Inflammatory macrophage treated with lipopolysaccharide for 1 hour (primary cell): ENCODE results near the gene FGF12.
A peak's percentile ranks its signal among the peaks of the same experiment; 100 is the strongest.

Experiments used
- DNase-seq, 2 donors: peaks; one replicate each; pipeline ENCODE4 v3.0.0-alpha.2; 2020 to 2022

Gene FGF12

DNA sequence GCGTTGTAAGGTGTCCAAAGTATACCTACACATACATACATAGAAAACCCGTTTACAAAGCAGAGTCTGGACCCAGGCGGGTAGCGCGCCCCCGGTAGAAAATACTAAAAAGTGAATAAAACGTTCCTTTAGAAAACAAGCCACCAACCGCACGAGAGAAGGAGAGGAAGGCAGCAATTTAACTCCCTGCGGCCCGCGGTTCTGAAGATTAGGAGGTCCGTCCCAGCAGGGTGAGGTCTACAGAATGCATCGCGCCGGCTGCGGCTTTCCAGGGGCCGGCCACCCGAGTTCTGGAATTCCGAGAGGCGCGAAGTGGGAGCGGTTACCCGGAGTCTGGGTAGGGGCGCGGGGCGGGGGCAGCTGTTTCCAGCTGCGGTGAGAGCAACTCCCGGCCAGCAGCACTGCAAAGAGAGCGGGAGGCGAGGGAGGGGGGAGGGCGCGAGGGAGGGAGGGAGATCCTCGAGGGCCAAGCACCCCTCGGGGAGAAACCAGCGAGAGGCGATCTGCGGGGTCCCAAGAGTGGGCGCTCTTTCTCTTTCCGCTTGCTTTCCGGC lies 318.6 kb downstream of the FGF12 start:
- no peak for DNase-seq

DNA sequence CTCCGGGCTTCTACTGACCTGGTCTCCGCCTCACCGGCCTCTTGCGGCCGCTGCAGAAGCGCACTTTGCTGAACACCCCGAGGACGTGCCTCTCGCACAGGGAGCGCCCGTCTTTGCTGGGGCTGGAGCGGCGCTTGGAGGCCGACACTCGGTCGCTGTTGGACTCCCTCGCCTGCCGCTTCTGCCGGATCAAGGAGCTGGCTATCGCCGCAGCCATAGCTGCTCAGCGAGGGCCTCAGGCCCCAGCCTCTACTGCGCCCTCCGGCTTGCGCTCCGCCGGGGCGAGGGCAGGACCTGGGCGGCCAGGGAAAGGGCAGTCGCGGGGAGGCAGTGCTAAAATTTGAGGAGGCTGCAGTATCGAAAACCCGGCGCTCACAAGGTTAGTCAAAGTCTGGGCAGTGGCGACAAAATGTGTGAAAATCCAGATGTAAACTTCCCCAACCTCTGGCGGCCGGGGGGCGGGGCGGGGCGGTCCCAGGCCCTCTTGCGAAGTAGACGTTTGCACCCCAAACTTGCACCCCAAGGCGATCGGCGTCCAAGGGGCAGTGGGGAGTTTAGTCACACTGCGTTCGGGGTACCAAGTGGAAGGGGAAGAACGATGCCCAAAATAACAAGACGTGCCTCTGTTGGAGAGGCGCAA lies 319.2 kb downstream of the FGF12 start:
- DNase-seq = no peak

DNA sequence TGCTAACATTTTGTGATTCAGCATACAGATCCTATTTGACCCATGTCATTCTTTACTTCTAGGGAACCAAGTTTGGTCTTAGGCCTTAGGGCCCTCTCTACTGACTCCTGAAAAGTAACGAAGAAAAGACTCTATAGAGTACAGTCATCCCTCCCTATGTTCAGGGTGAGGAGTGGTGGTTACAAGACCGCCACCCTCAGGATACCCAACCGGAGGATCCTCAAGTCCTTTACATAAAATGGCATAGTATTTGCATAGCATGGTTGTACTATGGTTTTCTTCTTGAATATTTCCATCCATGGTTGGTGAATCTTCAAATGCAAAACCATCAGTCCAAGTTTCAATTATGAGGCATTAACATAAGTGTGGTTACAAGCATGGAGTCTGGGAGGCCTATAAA lies 327.6 kb downstream of the FGF12 start:
- no peak for DNase-seq

DNA sequence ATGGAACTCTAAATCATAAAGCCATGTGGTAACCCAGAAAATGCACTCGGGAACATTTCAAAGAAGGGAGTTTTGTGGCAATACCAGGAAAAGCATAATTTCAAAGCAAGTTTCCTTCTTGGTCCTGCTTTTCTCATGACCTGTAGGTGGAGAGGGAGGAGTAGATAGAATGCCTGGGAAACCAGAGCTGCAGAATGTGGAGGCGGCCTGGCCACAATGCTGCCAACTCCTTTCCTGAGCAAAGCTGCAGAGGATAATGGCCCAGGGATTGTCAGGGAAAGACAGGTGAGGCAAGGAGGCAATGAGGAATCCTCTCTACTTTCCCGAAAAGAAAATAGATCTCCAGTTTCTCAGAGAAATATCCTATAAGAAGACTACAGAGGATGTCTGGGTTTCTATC lies 330.3 kb downstream of the FGF12 start:
- peak in 1 of 2 donors; percentile 7 for DNase-seq

DNA sequence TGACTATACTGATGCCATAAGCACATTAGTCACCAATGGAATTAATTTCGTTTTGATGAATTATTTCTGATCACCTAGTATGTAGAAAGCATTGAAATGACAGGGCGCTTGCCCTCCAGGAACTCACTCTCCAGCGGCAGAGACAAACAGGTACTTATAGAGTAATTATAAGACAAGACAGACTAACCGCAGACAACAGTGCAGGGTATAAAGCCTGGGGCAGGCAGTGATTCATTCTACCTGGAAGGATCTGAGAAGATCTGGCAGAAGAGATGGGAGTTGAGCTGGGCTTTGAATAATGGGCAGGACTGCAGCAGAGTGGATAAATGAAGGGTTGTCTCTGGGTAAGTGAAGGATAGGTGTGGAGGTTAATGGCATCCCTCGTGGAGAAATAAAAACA lies 331.8 kb downstream of the FGF12 start:
- DNase-seq = no peak

DNA sequence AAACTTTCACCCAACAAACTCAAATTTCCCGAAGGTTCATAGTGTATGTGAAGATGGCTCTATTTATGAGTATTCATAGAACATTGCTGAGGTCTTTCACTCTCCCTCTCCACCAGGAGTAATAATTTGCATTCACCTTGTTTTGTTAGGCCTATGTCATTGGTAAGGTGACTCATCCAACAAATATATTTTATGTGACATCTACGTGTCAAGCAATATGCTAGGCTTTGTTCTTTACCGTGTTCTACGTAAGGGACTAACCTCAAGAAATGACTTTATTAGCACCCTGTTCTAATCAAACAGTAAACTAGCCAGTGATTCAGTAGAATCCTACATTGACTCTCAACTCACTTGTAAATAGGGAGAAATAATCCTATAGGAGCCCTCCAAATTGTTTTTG lies 334.4 kb downstream of the FGF12 start:
- DNase-seq = no peak

DNA sequence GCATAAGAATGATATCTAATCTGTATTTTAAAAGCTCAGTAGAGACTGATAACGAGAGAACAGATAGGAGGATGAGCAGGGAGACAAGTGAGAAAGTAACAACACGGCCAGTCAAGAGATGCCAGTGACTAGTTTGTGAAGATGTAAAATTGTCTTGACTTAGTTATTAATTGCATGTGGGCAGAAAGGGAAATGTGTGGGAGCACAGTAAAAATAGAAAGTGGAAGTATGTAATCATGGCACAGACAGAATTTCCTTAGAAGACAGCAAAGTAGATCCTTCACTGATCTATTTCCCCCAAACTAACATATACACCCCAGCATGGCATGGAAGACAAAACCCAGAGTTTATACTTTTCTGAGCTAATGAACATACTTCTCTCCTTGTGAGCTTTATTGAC lies 344.5 kb downstream of the FGF12 start:
- peak; percentile 53 to 63 for DNase-seq

DNA sequence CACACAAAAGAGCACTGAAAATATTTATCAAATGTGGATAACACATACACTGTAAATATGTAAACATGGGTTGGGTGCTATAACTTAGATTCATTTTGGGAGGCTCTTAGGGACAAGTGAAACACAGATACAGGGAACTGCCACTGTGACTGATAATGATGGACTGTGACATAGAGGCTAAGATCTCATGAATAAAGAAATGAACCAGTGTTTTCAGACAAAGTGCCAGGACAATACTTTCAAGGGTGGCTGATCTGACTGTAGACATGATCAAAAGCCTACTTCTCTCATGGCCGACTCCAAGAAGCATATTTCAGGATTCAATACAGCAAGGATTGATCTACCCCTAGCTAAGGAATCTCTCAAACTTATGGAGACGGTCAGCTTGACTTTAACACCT lies 353.8 kb downstream of the FGF12 start:
- DNase-seq = no peak

DNA sequence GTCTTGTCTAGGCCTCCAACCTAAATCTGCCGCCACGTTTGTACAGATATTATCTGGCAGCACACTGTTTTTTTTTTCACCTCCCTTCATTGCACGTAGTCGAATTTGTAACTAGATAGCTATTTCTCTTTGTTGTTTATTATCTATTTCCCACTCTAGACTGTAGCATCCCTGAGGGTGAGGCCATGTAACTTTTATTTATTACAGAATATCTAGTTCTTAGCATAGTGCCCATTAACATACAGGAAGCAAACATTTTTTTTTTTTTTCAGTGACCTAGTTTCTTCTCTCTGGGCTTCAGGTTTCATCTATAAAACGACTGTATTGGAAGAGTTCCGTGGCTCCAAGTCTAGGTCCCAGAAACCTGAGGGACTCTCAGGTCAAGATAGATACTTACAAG lies 354.3 kb downstream of the FGF12 start:
- no peak for DNase-seq

DNA sequence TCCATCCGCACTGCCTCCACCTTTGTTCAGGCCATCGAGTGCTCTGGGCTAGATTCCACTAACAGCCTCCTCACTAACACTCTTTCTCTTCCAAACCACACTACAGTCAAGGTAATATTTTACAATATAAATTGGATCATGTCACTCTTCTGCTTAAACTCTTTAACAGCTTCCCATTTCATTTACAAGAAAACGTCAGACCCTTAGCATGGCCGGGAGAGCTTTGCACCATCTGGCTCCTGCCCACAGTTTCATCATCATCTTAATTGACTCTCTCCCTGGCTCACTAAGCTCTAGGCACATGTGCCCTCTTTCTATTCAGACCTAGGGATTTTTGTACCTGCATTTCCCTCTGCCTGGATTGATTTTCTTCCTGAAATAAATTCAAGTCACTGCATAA lies 354.7 kb downstream of the FGF12 start:
- DNase-seq = no peak

DNA sequence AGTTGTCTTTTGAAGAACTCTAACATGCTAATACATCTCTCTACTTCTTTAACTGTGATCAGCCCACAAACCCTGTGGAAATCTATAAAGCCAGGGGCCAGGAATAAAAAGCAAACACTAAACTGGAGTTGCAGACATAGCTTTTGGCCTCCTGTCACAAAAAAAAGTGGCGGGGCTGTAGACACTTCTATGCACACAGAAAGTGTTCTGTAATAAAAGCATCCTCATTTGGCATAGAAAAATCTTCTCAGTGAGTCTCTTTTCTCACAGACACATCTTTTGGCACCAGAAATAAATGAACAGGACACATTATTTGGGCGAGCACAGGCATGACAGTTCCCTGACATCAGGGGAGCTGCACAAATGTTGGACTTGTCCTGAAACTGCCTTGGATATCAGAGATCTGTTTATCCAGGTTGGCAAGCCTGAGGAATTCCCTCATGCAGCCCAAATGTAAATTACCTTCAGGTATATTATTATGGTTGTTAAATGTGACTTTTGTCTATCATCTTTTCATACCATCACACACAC lies 355.4 kb downstream of the FGF12 start:
- no peak for DNase-seq

DNA sequence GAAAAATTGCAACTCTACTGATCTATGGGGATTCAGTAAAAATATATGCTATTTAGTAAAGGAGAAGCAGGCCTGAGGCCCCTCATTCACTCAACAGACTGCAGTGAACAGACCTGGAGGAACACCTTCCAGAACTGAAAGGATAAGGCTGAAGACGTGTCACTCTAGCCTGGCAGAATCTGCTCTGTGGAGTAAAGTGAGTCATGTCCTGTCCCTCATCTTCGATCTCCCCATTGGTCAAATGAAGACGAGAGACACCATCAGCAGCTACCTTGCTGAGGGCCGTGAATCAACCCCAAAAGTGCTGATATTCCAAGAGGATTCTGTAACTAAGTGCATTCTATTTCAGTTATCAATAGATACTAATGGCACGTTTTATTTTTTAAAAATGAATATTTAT lies 359.7 kb downstream of the FGF12 start:
- DNase-seq = no peak

DNA sequence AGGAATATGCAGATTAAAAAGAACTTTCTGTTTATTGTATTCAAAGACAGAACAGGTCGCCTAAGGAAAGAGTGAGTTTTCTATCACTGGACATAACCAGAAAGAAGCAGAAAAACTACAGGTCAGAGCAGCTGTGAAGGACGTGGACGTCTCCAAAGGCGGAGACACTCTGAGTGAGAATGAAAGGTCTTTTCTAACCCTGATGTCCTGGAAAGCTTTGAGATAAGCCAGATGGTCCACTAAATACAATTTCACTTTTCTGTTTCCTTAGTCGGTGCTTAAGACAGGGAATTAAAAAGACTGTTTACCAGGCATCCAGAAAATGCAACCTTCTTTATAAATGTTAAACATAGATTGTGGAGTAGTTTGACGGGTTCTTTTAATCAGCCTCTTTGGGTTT lies 360.4 kb downstream of the FGF12 start:
- DNase-seq = no peak

DNA sequence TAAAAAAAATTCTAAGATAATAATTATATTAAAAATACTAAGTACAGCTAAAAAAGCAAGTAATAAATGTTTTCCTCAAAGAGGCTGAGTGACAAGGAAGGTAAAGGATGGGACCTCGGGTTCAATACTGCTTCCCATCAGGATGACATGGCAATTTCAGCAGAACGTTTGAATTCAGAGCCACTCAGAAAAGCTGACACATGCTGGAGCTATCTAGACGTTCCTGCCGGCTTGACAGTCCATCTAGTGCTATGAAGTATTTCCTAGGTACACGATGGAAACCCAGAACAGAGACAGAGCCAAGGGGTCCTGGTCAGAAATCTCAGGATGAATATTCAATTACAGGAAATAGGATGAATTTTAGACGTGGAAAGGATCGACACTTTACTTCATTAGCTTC lies 361.8 kb downstream of the FGF12 start:
- DNase-seq = no peak

DNA sequence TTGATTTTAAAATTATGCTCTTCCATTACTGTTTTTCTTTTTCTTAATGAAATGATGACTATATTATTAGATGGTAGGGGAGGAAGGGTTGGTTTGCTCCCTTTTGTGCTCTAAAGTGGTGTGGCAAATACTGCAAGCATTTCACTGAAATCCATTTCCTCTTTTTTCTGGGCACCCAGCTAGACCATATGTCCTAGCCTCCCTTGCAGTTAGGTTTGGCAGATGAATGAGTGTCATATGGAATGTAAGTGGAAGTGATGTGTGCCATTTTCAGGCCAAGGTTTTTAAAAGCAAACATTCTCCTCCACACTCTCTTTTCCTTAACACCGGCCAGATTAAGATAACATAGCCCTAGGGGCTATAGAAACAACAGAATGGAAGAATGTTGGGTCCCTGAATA lies 363.0 kb downstream of the FGF12 start:
- no peak for DNase-seq

DNA sequence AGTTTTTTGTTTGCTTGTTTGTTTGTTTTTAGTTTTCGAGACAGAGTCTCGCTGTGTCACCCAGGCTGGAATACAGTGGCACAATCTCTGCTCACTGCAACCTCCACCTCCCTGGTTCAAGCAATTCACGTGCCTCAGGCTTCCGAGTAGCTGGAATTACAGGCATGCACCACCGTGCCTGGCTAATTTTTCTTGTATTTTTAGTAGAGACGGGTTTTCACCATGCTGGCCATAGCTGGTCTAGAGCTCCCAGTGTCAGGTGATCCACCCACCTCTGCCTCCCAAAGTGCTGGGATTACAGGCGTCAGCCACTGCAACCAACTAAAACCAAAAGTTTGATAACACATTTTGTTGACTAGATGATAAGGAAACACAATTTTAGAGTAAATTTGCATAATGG lies 372.7 kb downstream of the FGF12 start:
- no peak for DNase-seq

DNA sequence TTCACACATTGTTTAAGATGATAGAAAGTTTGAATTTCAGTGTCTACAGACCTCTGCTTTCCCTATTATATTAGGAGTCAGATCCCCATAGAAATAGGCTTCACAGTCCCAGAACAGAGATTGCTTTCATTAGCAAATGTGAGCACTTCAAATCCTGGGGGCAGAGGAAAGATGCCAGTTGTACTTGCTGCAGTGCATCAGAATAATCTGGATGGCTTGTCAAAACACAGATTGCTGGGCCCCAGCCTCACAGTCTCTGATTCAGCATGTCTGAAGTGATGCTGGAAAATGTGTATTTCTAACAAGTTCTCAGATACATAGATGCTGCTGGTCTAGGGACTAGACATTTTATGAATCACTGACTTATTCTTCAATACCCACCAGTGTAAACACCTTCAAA lies 375.2 kb downstream of the FGF12 start:
- DNase-seq = no peak

DNA sequence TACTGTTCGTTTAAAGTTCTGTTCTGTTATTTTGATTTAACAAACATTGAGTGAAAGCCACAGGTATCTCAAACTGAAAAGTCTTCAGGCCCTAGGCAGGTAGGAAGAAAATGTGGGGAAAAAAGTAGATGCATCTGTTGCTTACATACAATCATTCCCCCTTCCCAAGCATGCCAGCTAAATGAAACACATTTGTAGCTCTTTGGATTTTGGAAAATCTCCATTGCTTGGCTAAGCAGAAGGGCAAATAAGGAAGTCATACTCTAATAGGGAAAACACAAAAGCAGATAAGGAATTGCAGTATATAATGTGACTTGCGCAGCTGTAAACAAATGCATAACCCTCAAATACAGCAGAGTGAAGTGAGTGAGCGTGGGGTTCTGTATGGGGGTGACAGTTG lies 375.9 kb downstream of the FGF12 start:
- no peak for DNase-seq

DNA sequence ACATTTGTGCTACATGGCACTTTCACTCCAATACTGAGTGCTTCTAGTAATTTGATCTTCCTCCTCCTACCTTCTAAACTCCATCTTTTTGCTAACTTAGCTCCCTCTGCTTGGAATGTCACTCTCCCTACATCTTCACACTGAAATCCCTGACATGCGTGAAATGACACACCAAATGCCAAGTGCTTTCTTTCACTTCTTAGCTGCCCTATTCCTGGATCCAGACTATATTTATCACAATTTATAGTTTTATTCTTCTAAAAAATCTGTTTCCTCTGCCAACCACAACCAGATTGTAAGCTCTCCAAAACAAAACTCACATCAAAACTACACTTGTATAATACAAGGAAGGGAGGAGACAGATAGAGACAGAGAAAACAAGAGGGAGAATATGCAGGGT lies 387.3 kb downstream of the FGF12 start:
- no peak for DNase-seq

DNA sequence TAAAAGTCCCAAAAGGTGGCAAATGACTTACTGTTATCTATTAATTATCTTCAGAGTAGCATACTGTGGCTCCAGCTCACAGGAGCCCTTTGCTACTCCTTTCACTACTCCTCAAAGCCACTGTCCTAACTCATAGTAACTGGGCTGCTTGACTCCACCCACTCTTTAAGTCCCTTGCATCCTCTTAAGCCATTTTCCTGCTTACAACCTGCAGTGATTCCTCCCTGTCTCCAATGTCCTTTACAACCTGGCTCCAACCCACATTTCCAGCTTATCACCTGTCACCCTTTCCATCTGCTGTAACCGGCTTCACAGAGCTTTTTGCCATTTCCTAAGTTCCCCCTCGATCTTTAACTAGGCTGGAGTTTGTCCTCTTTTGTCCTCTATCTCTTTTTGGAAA lies 388.1 kb downstream of the FGF12 start:
- no peak for DNase-seq

DNA sequence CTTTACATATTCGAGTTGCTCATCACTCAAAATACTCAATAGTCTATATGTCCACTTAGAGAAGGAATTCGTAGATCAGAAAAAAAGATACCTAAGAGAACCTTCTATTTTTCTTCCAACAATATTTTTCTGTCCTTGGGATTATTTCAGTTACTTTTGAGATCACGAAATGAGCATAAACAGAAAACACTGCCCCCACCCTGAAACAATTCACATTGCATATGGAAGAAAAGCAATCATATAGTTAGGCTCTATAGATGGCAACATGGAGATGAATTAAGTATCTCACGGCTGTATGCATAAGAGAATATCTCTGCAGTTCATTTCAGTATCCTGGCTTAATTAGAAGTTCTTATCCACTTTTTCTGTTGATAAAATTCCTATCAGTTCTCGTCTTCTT lies 391.1 kb downstream of the FGF12 start:
- DNase-seq = no peak

DNA sequence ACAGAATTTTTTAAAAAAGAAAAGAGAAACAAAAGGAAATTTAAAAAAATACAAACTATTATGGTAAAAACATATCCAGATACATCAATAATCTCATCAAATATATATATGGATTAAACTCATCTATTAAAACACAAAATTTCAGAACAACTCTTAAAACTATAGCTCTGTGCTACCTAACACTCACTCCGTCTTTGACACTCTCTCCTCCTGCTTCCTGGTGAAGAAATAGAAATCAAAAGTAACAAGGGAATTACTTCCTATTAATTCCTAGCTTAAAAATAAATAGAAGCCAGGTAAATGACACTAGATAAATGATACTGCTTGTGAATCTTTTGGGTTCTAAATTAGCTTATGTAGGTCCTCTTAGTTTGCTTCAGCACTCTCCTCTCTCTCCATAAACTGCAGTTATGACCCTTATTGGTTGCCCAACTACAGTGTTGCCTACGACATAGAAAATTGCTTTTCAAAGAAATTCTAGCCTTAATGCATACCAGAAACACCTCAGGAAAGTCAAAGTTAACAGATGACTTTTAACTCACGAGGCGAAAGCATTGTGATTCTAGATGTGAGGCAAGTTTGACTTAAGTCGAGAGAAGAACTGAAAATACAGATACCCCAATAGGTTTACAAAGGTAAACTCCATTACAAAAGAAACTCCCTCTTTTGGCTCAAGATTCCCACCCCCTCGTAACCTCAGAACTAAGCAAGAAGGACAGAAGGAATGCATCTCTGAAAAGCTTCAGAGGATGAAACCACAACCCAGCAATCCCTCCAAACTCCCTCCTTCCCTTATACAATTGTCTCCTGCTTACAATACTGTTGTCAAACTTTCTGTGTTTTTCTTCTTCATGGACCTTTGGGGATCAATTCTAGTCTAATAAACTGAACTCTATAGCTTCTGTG lies 394.7 kb downstream of the FGF12 start:
- no peak for DNase-seq

DNA sequence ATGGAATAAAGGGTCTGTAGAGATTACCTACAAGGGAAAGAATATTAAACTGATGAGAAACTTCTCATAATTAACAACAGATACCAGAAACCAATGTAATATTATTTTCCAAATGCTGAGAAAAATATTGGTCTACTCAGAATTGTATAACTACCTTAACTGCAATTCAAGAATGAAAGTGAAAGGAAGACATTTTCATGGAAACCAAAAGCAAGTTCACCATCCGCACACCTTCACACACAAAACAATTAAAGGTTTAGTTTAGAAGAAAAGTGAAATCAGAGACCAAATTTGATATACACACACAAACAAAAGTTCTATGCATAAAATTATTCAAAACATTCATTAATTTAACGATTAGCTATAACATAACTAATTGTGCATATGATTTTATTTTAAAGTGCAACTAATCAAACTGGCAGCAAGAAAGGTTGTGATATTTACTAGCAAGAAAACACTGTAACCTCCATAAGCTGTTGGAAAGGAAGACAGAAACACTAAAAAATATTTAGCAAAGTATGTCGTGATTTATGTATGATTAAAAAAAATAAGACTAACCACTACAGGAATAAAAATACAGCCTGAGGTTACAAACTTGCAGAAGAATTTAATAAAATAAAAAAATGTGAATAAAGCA lies 395.5 kb downstream of the FGF12 start:
- DNase-seq = no peak

DNA sequence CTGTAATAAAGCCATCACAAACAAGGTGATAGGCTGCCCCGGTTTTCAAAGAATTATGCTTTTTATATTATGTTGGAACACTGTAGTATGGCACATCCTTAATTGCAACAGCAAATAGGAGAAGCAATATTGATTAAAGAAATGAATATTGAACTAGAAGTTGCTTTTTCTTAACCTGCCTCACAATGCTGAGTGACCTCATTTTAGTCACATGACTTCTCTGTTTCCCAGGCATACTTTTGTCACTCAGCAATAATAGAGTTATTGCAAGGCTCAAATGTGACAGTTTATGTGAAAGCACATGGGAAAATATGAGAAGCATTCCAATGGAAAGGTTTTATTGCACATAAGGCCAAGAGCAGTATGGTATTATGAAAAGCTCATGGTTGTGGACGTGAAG lies 400.7 kb downstream of the FGF12 start:
- no peak for DNase-seq
